H9 (cell line): ENCODE data around the gene INSIG1. TPM values are rescaled to one million over a fixed set of nuclear protein-coding genes. Genes with fewer than 3 reads are reported as not detected.

ENCODE experiments used
- DNase-seq: peaks from one replicate; pipeline ENCODE4 v3.0.0-alpha.2; 2017
- H2AFZ ChIP-seq: one replicate; pipeline ENCODE4 v1.6.1; 2013; ENCODE audit warnings: mild to moderate bottlenecking, low read length, control low read depth, moderate library complexity
- H2AK5ac ChIP-seq: 2 replicates; pipeline ENCODE4 v1.6.1; 2013; ENCODE audit warnings: low read length, control low read depth, mixed read lengths; ENCODE audit not compliant: insufficient read length
- H2BK120ac ChIP-seq: one replicate; pipeline ENCODE4 v1.6.1; 2013; ENCODE audit warnings: low read depth, mild to moderate bottlenecking, low read length, control low read depth, inconsistent platforms; ENCODE audit not compliant: poor library complexity, severe bottlenecking
- H2BK12ac ChIP-seq: 2 replicates; pipeline ENCODE4 v1.6.1; 2013; ENCODE audit warnings: low read length, control low read depth, mixed read lengths, low read depth; ENCODE audit not compliant: insufficient read length
- H2BK15ac ChIP-seq: 2 replicates; pipeline ENCODE4 v1.6.1; 2013; ENCODE audit warnings: low read depth, low read length, control low read depth
- H2BK20ac ChIP-seq: one replicate; pipeline ENCODE4 v1.6.1; 2013; ENCODE audit warnings: low read depth, mild to moderate bottlenecking, low read length, control low read depth, inconsistent platforms; ENCODE audit not compliant: poor library complexity, severe bottlenecking
- H2BK5ac ChIP-seq: 2 replicates; pipeline ENCODE4 v1.6.1; 2013; ENCODE audit warnings: low read length, control low read depth, mixed read lengths; ENCODE audit not compliant: insufficient read length
- H3K14ac ChIP-seq: 2 replicates; pipeline ENCODE4 v1.6.1; 2013; ENCODE audit warnings: low read length, control low read depth; ENCODE audit not compliant: insufficient read depth
- H3K18ac ChIP-seq: 2 replicates; pipeline ENCODE4 v1.6.1; 2013; ENCODE audit warnings: low read depth, mild to moderate bottlenecking, mixed read lengths, low read length, control low read depth; ENCODE audit not compliant: insufficient read length
- H3K23ac ChIP-seq: 2 replicates; pipeline ENCODE4 v1.6.1; 2013; ENCODE audit warnings: low read length, control low read depth, mixed read lengths, low read depth; ENCODE audit not compliant: insufficient read length
- H3K23me2 ChIP-seq: 2 replicates; pipeline ENCODE4 v1.6.1; 2013; ENCODE audit warnings: low read depth, mild to moderate bottlenecking, mixed read lengths, low read length, control low read depth; ENCODE audit not compliant: insufficient read length, poor library complexity, severe bottlenecking
- H3K27ac ChIP-seq: 2 replicates; pipeline ENCODE4 v1.5.1; 2013; ENCODE audit warnings: low read length, control low read depth, mixed read lengths, low read depth; ENCODE audit not compliant: insufficient read length
- H3K27me3 ChIP-seq: 2 replicates; pipeline ENCODE4 v1.6.1; 2013; ENCODE audit warnings: low read length, control low read depth, inconsistent platforms; ENCODE audit not compliant: insufficient read depth
- H3K4ac ChIP-seq: 2 replicates; pipeline ENCODE4 v1.6.1; 2013; ENCODE audit warnings: low read depth, mild to moderate bottlenecking, control low read depth, inconsistent platforms, low read length, moderate library complexity
- H3K4me1 ChIP-seq: 2 replicates; pipeline ENCODE4 v1.6.1; 2013; ENCODE audit warnings: low read length, control low read depth, inconsistent platforms; ENCODE audit not compliant: insufficient read depth
- H3K4me2 ChIP-seq: 2 replicates; pipeline ENCODE4 v1.6.1; 2013; ENCODE audit warnings: low read length, control low read depth, mixed read lengths; ENCODE audit not compliant: insufficient read length, insufficient read depth
- H3K56ac ChIP-seq: 2 replicates; pipeline ENCODE4 v1.6.1; 2013; ENCODE audit warnings: low read depth, mild to moderate bottlenecking, mixed read lengths, low read length, control low read depth; ENCODE audit not compliant: insufficient read length
- H3K79me1 ChIP-seq: 2 replicates; pipeline ENCODE4 v1.6.1; 2013; ENCODE audit warnings: low read depth, mild to moderate bottlenecking, moderate library complexity, low read length, control low read depth, inconsistent platforms; ENCODE audit not compliant: insufficient read depth, poor library complexity, severe bottlenecking
- H3K79me2 ChIP-seq: 2 replicates; pipeline ENCODE4 v1.6.1; 2013; ENCODE audit warnings: low read length, control low read depth, inconsistent platforms; ENCODE audit not compliant: insufficient read depth
- H3K9ac ChIP-seq: 2 replicates; pipeline ENCODE4 v1.6.1; 2013; ENCODE audit warnings: low read length, control low read depth, mixed read lengths; ENCODE audit not compliant: insufficient read length; ENCODE audit errors: extremely low read depth
- H3K9me3 ChIP-seq: one replicate; pipeline ENCODE4 v1.6.1; 2013; ENCODE audit warnings: low read depth, low read length, inconsistent platforms; ENCODE audit not compliant: control insufficient read depth
- H3T11ph ChIP-seq: one replicate; pipeline ENCODE4 v1.6.1; 2013; ENCODE audit warnings: mild to moderate bottlenecking, low read length, control low read depth, inconsistent platforms
- H4K20me1 ChIP-seq: one replicate; pipeline ENCODE4 v1.6.1; 2013; ENCODE audit not compliant: control insufficient read depth, insufficient read length, insufficient read depth
- H4K5ac ChIP-seq: 2 replicates; pipeline ENCODE4 v1.6.1; 2013; ENCODE audit warnings: low read depth, mild to moderate bottlenecking, mixed read lengths, low read length, control low read depth; ENCODE audit not compliant: insufficient read length
- H4K8ac ChIP-seq: replicated peaks from 2 replicates; pipeline ENCODE4 v1.6.1; 2013; ENCODE audit warnings: low read length, control low read depth, mixed read lengths, low read depth; ENCODE audit not compliant: insufficient read length
- H4K91ac ChIP-seq: 2 replicates; pipeline ENCODE4 v1.6.1; 2013; ENCODE audit warnings: low read depth, mild to moderate bottlenecking, moderate library complexity, mixed read lengths, low read length, control low read depth; ENCODE audit not compliant: insufficient read length
- H3K27ac Mint-ChIP-seq, 3 experiments: 2 replicates in 2 of 3; 3 replicates in 1 of 3; pipeline ENCODE4 v1.8.0; 2020 to 2021; ENCODE audit warnings: mixed read lengths in 3 of 3, mild to moderate bottlenecking in 1 of 3, moderate library complexity in 1 of 3
- H3K27me3 Mint-ChIP-seq: 2 replicates; pipeline ENCODE4 v1.8.0; 2021; ENCODE audit warnings: low read depth, mild to moderate bottlenecking, moderate library complexity, mixed read lengths
- H3K36me3 Mint-ChIP-seq, 3 experiments: 2 replicates in 2 of 3; 3 replicates in 1 of 3; pipeline ENCODE4 v1.8.0; 2020 to 2021; ENCODE audit warnings: low read depth in 3 of 3, mixed read lengths in 3 of 3; ENCODE audit not compliant: insufficient read depth in 1 of 3
- H3K4me1 Mint-ChIP-seq, 2 experiments: 2 replicates each; pipeline ENCODE4 v1.8.0; 2020; ENCODE audit warnings: mixed read lengths in 2 of 2
- H3K4me3 Mint-ChIP-seq, 2 experiments: 2 replicates in 1 of 2; 3 replicates in 1 of 2; pipeline ENCODE4 v1.8.0; 2020 to 2021; ENCODE audit warnings: mild to moderate bottlenecking in 2 of 2, mixed read lengths in 2 of 2, moderate library complexity in 1 of 2
- H3K9me3 Mint-ChIP-seq, 2 experiments: 2 replicates in 1 of 2; 3 replicates in 1 of 2; pipeline ENCODE4 v1.8.0; 2020; ENCODE audit warnings: mild to moderate bottlenecking in 2 of 2, mixed read lengths in 2 of 2, moderate library complexity in 1 of 2
- CTCF ChIP-seq: fragments of 200-600 bp; sonication (generic); conservative IDR thresholded peaks from 3 replicates; pipeline ENCODE4 v1.8.0; 2021; ENCODE audit warnings: antibody characterized with exemption, mild to moderate bottlenecking
- WGBS: extraction: QIAGEN DNeasy Blood & Tissue Kit; methylation state at CpG from one replicate; pipeline ENCODE4 v1.1.7; 2013; ENCODE audit warnings: missing lambda C conversion rate, low lambda C conversion rate, mixed read lengths; ENCODE audit not compliant: insufficient read length; ENCODE audit errors: extremely low coverage; 5-methylcytosine and 5-hydroxymethylcytosine counted together
- total RNA-seq: library from RNA; stranded (reverse); gene quantifications from 2 replicates; pipeline ENCODE4 v1.2.1, GENCODE V29; 2021

The INSIG1 gene
- total RNA-seq, 1 experiment from 2014 or later, result 23.3 TPM

GRCh38 chr7:155296006-155296787, 1.5 kb upstream of the INSIG1 start:
- Histone ChIP-seq H3K18ac (peak overlapping the region; percentile 30), H4K20me1 (no peaks in the 10 kb centered on the region), H4K8ac (no peak overlapping the region), H3K14ac (peak overlapping the region; percentile 82; the same call in 1 of the 2 replicates), H3K27ac (peak overlapping the region; percentile 59), H4K91ac (no peak overlapping the region), H3K9ac (peak overlapping the region; percentile 72), H2AFZ (no peak overlapping the region), H3K56ac (no peak overlapping the region), H2BK5ac (no peak overlapping the region), H3K4ac (no peak overlapping the region), H2AK5ac (no peak overlapping the region), H3K23ac (no peak overlapping the region), H2BK15ac (no peak overlapping the region), H3K23me2 (peaks cover 19% of the 10 kb centered on the region), H3T11ph (no peak overlapping the region), H2BK12ac (peak overlapping the region; percentile 30), H3K27me3 (no peaks in the 10 kb centered on the region), H3K4me1 (0 out of 2 replicates have a peak, but pooled peaks cover 8% of the 10 kb centered on the region), H2BK120ac (no peak overlapping the region), H2BK20ac (no peak overlapping the region), H3K79me1 (peaks cover 3% of the 10 kb centered on the region), H3K4me2 (peak overlapping the region; percentile 89), H3K9me3 (no peaks in the 10 kb centered on the region), H3K79me2 (peaks cover 24% of the 10 kb centered on the region; the same call in 1 of the 2 replicates), H4K5ac (no peak overlapping the region)
- peaks cover 3 to 4% of the 10 kb centered on the region in 2 experiments; a peak in 2 of 5 replicates for H3K9me3 Mint-ChIP-seq
- H3K27me3 Mint-ChIP-seq, result peaks cover 7% of the 10 kb centered on the region
- H3K4me3 Mint-ChIP-seq, result peak overlapping the region; percentile 65 to 81
- peak overlapping the region; percentile 80 to 97 (median 92) for H3K27ac Mint-ChIP-seq
- peaks cover 14 to 24% (median 18%) of the 10 kb centered on the region in 3 experiments for H3K36me3 Mint-ChIP-seq
- no CpG with 5 or more reads among the region's 18 CpGs for WGBS
- peaks cover 38 to 41% of the 10 kb centered on the region in 2 experiments for H3K4me1 Mint-ChIP-seq
- TF ChIP-seq CTCF, result no peak
- DNase-seq, result no peak
